Measurements from ENCODE around the gene RPS6KA3. TPM values are rescaled to one million over a fixed set of nuclear protein-coding genes. Genes with fewer than 3 reads are reported as not detected.

The RPS6KA3 gene
- total RNA-seq, 2 donors from 2014 or later: 108 to 112 TPM

- no peaks in the 10 kb centered on the region for H3K9me3 ChIP-seq (ENCODE audit: control insufficient read depth, low read length, poor library complexity, severe bottlenecking)
- H3K36me3 Mint-ChIP-seq (ENCODE audit: low read depth): peaks cover 3% of the 10 kb centered on the region
- ATAC-seq: no peak
- H3K27me3 Mint-ChIP-seq: no peaks in the 10 kb centered on the region
- no peaks in the 10 kb centered on the region for H3K4me1 Mint-ChIP-seq
- no peak overlapping the region for H3K27ac Mint-ChIP-seq
- DNase-seq: no peak
- H3K4me3 Mint-ChIP-seq: no peak overlapping the region
Measured at GRCh38 chrX:20274121-20274520, 7.4 kb upstream of the RPS6KA3 start.

GRCh38 chrX:20271730-20272129, 5.0 kb upstream of the RPS6KA3 start:
- peaks cover 2% of the 10 kb centered on the region for H3K36me3 Mint-ChIP-seq (ENCODE audit: low read depth)
- peaks cover 2% of the 10 kb centered on the region for H3K4me1 Mint-ChIP-seq
- no peak for DNase-seq

GRCh38 chrX:20271186-20271585, 4.5 kb upstream of the RPS6KA3 start:
- H3K9me3 ChIP-seq (ENCODE audit: control insufficient read depth, low read length, poor library complexity, severe bottlenecking): no peaks in the 10 kb centered on the region
- ATAC-seq: no peak
- no peak overlapping the region for H3K4me3 Mint-ChIP-seq
- H3K4me1 Mint-ChIP-seq: peaks cover 2% of the 10 kb centered on the region
- DNase-seq: no peak
- peaks cover 2% of the 10 kb centered on the region for H3K36me3 Mint-ChIP-seq (ENCODE audit: low read depth)
- no peak overlapping the region for H3K27ac Mint-ChIP-seq
- no peaks in the 10 kb centered on the region for H3K27me3 Mint-ChIP-seq

More at GRCh38 chrX:20271730-20272129, 5.0 kb upstream of the RPS6KA3 start:
- ATAC-seq: no peak
- H3K27me3 Mint-ChIP-seq: no peaks in the 10 kb centered on the region
- no peak overlapping the region for H3K4me3 Mint-ChIP-seq
- no peak overlapping the region for H3K27ac Mint-ChIP-seq
- H3K9me3 ChIP-seq (ENCODE audit: control insufficient read depth, low read length, poor library complexity, severe bottlenecking): no peaks in the 10 kb centered on the region

GRCh38 chrX:20270562-20270890, 3.8 kb upstream of the RPS6KA3 start:
- Mint-ChIP-seq H3K36me3 (ENCODE audit: low read depth) (peaks cover 2% of the 10 kb centered on the region), H3K4me1 (peaks cover 2% of the 10 kb centered on the region), H3K4me3 (no peak overlapping the region), H3K27me3 (no peaks in the 10 kb centered on the region), H3K27ac (no peak overlapping the region)
- DNase-seq (no peak), ATAC-seq (no peak)
- no peaks in the 10 kb centered on the region for H3K9me3 ChIP-seq (ENCODE audit: control insufficient read depth, low read length, poor library complexity, severe bottlenecking)

- ATAC-seq (no peak), DNase-seq (no peak)
- Mint-ChIP-seq H3K27ac (no peak overlapping the region), H3K36me3 (ENCODE audit: low read depth) (peaks cover 5% of the 10 kb centered on the region), H3K27me3 (no peaks in the 10 kb centered on the region), H3K4me3 (no peak overlapping the region), H3K4me1 (peaks cover 2% of the 10 kb centered on the region)
- H3K9me3 ChIP-seq (ENCODE audit: control insufficient read depth, low read length, poor library complexity, severe bottlenecking): no peaks in the 10 kb centered on the region
Measured at GRCh38 chrX:20269848-20270561, 3.3 kb upstream of the RPS6KA3 start.

- H3K4me3 Mint-ChIP-seq: peak overlapping the region; percentile 91
- H3K36me3 Mint-ChIP-seq (ENCODE audit: low read depth): peaks cover 6% of the 10 kb centered on the region
- H3K9me3 ChIP-seq (ENCODE audit: control insufficient read depth, low read length, poor library complexity, severe bottlenecking): no peaks in the 10 kb centered on the region
- H3K27ac Mint-ChIP-seq: peak overlapping the region; percentile 85
- DNase-seq (peak in 2 of 3 donors; percentile 9 to 14), ATAC-seq (no peak)
- peaks cover 7% of the 10 kb centered on the region for H3K4me1 Mint-ChIP-seq
- H3K27me3 Mint-ChIP-seq: no peaks in the 10 kb centered on the region
Measured at GRCh38 chrX:20267931-20268701, 1.4 kb upstream of the RPS6KA3 start.

- Mint-ChIP-seq H3K4me3 (peak overlapping the region; percentile 91), H3K27me3 (no peaks in the 10 kb centered on the region), H3K27ac (peak overlapping the region; percentile 85), H3K4me1 (peaks cover 8% of the 10 kb centered on the region), H3K36me3 (ENCODE audit: low read depth) (peaks cover 6% of the 10 kb centered on the region)
- ATAC-seq (no peak), DNase-seq (no peak)
- H3K9me3 ChIP-seq (ENCODE audit: control insufficient read depth, low read length, poor library complexity, severe bottlenecking): no peaks in the 10 kb centered on the region
Measured at GRCh38 chrX:20267607-20267930, 860 bp upstream of the RPS6KA3 start.

- H3K27ac Mint-ChIP-seq: peak overlapping the region; percentile 97
- no peaks in the 10 kb centered on the region for H3K27me3 Mint-ChIP-seq
- peaks cover 6% of the 10 kb centered on the region for H3K36me3 Mint-ChIP-seq (ENCODE audit: low read depth)
- H3K9me3 ChIP-seq (ENCODE audit: control insufficient read depth, low read length, poor library complexity, severe bottlenecking): no peaks in the 10 kb centered on the region
- peak; percentile 6 for ATAC-seq
- H3K4me1 Mint-ChIP-seq: peaks cover 14% of the 10 kb centered on the region
- DNase-seq: peak; percentile 4 to 12 (median 9)
- H3K4me3 Mint-ChIP-seq: peak overlapping the region; percentile 96
Measured at GRCh38 chrX:20265726-20266681, 705 bp downstream of the RPS6KA3 start.

GRCh38 chrX:20265221-20265725, 1.4 kb downstream of the RPS6KA3 start:
- H3K9me3 ChIP-seq (ENCODE audit: control insufficient read depth, low read length, poor library complexity, severe bottlenecking): no peaks in the 10 kb centered on the region
- peak; percentile 29 to 57 (median 33) for DNase-seq
- H3K4me1 Mint-ChIP-seq: peaks cover 16% of the 10 kb centered on the region
- H3K27me3 Mint-ChIP-seq: no peaks in the 10 kb centered on the region
- H3K27ac Mint-ChIP-seq: peak overlapping the region; percentile 97
- peak overlapping the region; percentile 96 for H3K4me3 Mint-ChIP-seq
- H3K36me3 Mint-ChIP-seq (ENCODE audit: low read depth): peaks cover 6% of the 10 kb centered on the region
- peak; percentile 45 for ATAC-seq

GRCh38 chrX:20263474-20263873, 3.2 kb downstream of the RPS6KA3 start:
- H3K27me3 Mint-ChIP-seq: no peaks in the 10 kb centered on the region
- ATAC-seq (peak; percentile 49), DNase-seq (no peak)
- peak overlapping the region; percentile 97 for H3K27ac Mint-ChIP-seq
- peaks cover 6% of the 10 kb centered on the region for H3K36me3 Mint-ChIP-seq (ENCODE audit: low read depth)
- no peaks in the 10 kb centered on the region for H3K9me3 ChIP-seq (ENCODE audit: control insufficient read depth, low read length, poor library complexity, severe bottlenecking)
- peak overlapping the region; percentile 76 for H3K4me3 Mint-ChIP-seq
- H3K4me1 Mint-ChIP-seq: peaks cover 18% of the 10 kb centered on the region

GRCh38 chrX:20260885-20261284, 5.8 kb downstream of the RPS6KA3 start:
- DNase-seq (no peak), ATAC-seq (no peak)
- H3K9me3 ChIP-seq (ENCODE audit: control insufficient read depth, low read length, poor library complexity, severe bottlenecking): no peaks in the 10 kb centered on the region
- H3K4me1 Mint-ChIP-seq: peaks cover 16% of the 10 kb centered on the region
- no peak overlapping the region for H3K4me3 Mint-ChIP-seq
- peak overlapping the region; percentile 97 for H3K27ac Mint-ChIP-seq
- peaks cover 4% of the 10 kb centered on the region for H3K36me3 Mint-ChIP-seq (ENCODE audit: low read depth)
- H3K27me3 Mint-ChIP-seq: no peaks in the 10 kb centered on the region

GRCh38 chrX:20254712-20255299, 11.9 kb downstream of the RPS6KA3 start:
- H3K27ac Mint-ChIP-seq: peak overlapping the region; percentile 91
- H3K36me3 Mint-ChIP-seq (ENCODE audit: low read depth): peaks cover 3% of the 10 kb centered on the region
- DNase-seq: no peak
- no peak for ATAC-seq
- H3K27me3 Mint-ChIP-seq: no peaks in the 10 kb centered on the region
- H3K9me3 ChIP-seq (ENCODE audit: control insufficient read depth, low read length, poor library complexity, severe bottlenecking): no peaks in the 10 kb centered on the region
- no peak overlapping the region for H3K4me3 Mint-ChIP-seq
- H3K4me1 Mint-ChIP-seq: peaks cover 20% of the 10 kb centered on the region

- ATAC-seq (no peak), DNase-seq (no peak)
- H3K36me3 Mint-ChIP-seq (ENCODE audit: low read depth): peaks cover 3% of the 10 kb centered on the region
- no peaks in the 10 kb centered on the region for H3K9me3 ChIP-seq (ENCODE audit: control insufficient read depth, low read length, poor library complexity, severe bottlenecking)
- no peak overlapping the region for H3K4me3 Mint-ChIP-seq
- H3K27me3 Mint-ChIP-seq: no peaks in the 10 kb centered on the region
- H3K27ac Mint-ChIP-seq: peak overlapping the region; percentile 91
- peaks cover 26% of the 10 kb centered on the region for H3K4me1 Mint-ChIP-seq
Measured at GRCh38 chrX:20253232-20253543, 13.5 kb downstream of the RPS6KA3 start.

Data from T-helper 17 cell (primary cell).